Vagina (tissue), 2 donors: ENCODE results near the gene SSUH2.

Experiments
- POLR2A ChIP-seq, 2 donors: fragments of 450-650 bp; IDR thresholded peaks; one replicate each; pipeline ENCODE4 v1.6.1; 2017; ENCODE audit warnings: antibody characterized with exemption in 2 of 2, mild to moderate bottlenecking in 2 of 2, moderate library complexity in 2 of 2
- POLR2AphosphoS5 ChIP-seq, 2 donors: sonication (generic); formaldehyde crosslinking; IDR thresholded peaks; one replicate each; pipeline ENCODE4 v1.9.0; 2017; ENCODE audit warnings: antibody characterized with exemption in 2 of 2, mild to moderate bottlenecking in 2 of 2, low read depth in 1 of 2; ENCODE audit not compliant: insufficient read depth in 1 of 2
- TF ChIP-seq, protein P1 (sequence below), 3 experiments: fragments of 450-650 bp in 2 of 3; fragments of 200-600 bp in 1 of 3; sonication (generic) in 1 of 3; IDR thresholded peaks; one replicate each; pipeline ENCODE4 v1.5.1; 2017 to 2019; ENCODE audit warnings: antibody characterized with exemption in 3 of 3, mild to moderate bottlenecking in 2 of 3, moderate library complexity in 2 of 3

DNA sequence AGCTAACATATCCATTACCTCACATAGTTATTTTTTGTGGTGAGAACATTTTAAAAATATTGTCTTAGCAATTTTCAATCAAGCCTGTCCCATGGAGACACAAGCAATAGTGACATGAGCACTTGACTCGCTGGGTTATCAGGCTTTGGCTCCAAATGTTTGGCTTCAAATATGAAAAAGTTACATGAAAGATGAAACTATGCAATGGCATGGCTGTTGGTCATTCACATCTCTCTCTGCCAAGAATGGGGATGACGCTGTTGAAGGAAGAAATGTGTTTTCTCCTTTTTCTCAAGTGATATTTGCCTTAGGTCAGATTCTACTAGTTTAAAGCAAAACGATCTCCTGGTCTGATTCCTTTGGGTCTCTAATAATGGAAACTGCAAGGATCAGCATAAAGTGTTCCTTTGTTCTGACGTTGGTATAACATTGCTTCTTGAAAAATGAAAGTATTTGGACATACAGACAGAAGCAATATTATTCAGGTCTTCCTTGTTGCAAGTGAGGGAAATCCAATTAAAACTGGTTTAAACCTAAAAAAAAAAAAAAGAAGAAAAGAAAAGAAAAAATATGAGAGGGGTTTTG is 71.2 kb downstream of the SSUH2 start:
- TF ChIP-seq, protein P1, sequence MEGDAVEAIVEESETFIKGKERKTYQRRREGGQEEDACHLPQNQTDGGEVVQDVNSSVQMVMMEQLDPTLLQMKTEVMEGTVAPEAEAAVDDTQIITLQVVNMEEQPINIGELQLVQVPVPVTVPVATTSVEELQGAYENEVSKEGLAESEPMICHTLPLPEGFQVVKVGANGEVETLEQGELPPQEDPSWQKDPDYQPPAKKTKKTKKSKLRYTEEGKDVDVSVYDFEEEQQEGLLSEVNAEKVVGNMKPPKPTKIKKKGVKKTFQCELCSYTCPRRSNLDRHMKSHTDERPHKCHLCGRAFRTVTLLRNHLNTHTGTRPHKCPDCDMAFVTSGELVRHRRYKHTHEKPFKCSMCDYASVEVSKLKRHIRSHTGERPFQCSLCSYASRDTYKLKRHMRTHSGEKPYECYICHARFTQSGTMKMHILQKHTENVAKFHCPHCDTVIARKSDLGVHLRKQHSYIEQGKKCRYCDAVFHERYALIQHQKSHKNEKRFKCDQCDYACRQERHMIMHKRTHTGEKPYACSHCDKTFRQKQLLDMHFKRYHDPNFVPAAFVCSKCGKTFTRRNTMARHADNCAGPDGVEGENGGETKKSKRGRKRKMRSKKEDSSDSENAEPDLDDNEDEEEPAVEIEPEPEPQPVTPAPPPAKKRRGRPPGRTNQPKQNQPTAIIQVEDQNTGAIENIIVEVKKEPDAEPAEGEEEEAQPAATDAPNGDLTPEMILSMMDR (IDR thresholded peaks at IDR 0.05), result no peak
- no peak for TF ChIP-seq POLR2A (IDR thresholded peaks at IDR 0.05)
- no peak for TF ChIP-seq POLR2AphosphoS5 (IDR thresholded peaks at IDR 0.05; ENCODE audit: insufficient read depth in 1 of 2, low read depth in 1 of 2)
